AG20443 (cell line): ENCODE measurements around the gene DNAJB6.

Source experiments
- DNase-seq: peaks from one replicate; pipeline ENCODE4 v3.0.0; 2012; ENCODE audit warnings: low spot score, mixed read lengths

Gene DNAJB6

GRCh38 chr7:157396316-157397035 lies 59.7 kb downstream of the DNAJB6 start:
- no peak for DNase-seq

GRCh38 chr7:157397036-157397720 lies 60.4 kb downstream of the DNAJB6 start:
- DNase-seq = no peak

DNA sequence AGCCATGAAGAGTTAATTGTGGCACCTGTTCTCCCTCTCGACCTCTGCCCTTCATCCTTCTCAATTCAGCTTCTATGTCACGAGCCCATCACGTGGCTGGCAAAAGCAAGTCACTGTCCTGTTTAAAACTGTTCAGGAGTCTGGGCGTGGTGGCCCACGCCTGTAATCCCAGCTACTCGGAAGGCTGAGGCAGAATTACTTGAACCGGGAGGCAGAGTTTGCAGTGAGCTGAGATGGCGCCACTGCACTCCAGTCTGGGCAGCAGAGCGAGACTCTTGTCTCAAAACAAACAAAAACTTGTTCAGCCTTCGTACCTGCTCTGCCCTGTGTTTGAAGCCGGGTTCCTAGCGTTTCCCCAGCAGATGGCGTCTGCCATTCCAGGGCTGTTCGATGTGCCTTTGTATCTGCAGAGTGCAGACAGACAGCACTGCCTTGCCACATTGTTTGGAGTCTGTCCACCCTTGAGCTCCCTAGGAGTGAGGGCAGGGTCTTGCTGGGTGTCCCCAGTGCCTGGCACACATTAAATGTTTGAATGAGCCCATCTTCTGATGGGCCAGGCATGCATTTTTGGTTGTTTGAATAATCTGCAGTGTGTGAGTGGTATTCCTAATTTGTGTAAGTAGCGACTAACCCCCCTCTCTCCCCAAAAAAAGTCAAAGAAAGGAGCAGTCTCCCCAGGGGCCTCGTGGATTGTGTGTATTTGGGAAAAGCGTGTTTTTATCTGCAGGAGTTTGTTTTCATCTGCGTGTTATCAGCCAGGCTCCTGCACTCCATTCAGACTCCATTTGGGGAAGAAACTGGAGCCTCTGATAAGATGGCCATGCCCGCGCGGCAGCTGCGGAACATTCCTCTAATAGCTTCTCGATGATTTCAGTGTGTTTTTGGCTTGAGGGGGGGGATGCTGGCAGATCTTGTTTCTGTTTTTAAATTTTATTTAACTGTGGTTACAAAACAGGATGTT lies 61.2 kb downstream of the DNAJB6 start:
- peak; percentile 88 for DNase-seq

DNA sequence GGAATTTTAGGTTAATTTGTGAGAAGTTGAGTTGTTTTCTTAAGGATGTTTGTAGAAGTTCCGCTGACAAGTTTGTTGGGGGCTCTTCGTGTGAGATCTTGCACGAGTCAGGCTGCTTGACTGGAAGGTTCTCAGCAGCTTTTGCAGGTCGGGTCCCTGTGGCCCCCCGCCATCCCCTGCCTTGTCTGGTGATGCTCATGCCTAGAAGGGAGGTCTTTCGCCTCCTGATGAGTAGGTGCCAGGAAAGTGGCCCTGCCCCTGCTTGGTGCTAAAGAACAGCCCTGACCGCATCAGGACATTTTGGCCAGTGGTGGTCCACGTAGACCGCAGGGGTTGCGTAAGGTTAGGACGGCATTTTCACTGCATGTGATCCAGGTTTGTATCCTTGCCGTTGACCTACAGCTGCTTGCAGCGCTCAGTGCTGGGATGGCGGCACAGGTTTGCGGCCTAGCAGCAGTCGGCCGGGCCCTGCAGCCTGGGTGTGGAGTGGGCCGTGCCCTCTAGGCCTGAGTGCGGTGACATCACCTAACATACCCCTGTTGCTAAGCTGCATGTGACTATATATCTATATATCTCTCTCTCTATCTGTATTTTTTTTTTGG lies 62.4 kb downstream of the DNAJB6 start:
- no peak for DNase-seq

- DNase-seq = no peak
These were observed 63.5 kb downstream of the DNAJB6 start for GRCh38 chr7:157400171-157400860.

DNA sequence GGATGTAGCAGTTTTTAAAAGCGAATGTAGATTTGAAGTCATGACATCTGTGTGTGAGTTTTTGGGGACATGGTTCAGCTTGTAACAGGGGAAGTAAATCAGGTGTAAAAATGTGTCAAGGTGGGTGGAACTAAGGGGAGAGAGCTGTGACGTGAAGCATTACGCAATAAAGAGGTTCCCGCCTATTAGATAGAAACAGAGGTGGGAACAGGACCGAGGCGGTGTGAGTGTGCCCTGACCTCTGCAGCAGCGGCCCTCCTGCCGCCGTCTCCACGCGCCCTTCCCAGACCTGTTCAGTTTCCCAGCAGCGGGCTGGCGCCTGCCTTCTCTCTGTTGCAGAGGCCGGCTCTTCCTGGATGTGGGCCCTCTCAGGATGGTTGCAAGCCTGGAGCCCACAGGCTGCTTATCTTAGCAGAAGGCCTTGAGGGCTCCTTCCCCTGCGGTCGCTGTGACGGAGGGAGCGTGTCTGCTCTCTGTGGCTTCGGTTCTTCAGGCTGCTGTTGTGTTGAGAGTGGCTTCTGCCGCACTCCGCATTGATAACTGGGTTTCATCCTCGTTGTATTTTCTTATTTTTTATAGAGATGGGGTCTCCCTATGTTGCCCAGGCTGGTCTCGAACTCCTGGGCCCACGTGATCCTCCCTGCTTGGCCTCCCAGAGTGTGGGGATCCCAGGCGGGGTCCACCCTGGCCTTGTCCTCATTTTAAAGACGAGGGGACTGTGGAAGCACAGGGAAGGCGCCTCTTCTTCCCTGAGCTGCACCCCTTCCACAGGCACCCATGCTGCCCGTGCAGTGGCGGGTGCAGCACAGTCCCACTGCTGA lies 65.0 kb downstream of the DNAJB6 start:
- no peak for DNase-seq

DNA sequence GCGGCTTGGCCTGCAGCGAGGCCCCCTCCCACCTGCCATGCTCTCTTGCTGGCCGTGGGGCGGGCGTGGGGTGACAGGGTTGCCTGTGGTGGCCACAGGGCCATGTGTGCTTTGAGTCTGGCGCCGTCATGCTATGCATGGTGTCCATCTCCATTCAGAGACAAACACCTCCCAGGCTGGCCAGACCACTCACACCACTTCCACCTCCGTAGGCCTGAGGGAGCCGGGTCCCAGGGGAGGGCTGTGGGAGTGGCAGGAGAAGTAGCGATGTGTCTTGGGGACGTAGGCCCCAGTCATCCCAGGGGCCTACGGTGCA lies 65.5 kb downstream of the DNAJB6 start:
- DNase-seq = no peak

GRCh38 chr7:157402911-157403534 lies 66.2 kb downstream of the DNAJB6 start:
- DNase-seq = no peak

DNA sequence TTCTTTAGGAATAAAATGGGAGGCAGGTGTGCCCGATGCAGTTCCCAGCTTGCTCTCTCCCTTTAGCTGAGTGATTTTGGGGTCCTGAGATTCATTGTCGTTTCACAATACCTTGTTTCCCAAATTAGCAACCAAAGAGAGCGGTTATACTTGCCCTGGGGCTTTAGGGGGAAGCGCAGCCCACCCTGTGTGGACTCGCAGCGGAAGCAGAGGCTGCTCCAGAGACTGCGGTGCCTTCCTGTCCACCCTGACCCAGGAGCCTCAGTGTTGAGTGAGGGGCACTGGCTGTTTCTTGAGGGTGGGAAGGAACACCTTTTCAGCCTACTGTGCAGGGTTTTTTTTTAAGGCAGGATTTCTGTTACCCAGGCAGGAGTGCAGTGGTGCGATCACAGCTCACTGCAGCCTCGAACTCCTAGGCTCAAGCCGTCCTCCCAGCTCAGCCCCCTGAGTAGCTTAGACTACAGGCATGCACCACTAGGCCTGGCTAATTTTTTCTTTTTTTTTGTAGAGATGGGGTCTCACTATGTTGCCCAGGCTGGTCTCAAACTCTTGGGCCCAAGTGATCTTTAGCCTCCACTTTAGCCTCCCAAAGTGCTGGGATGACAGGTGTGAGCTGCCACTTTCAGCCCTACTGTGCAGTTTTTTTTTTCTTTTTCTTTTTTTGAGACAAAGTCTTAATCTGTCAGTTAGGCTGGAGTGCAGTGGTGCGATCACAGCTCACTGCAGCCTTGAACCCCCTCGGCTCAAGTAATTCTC lies 67.0 kb downstream of the DNAJB6 start:
- DNase-seq = no peak

DNA sequence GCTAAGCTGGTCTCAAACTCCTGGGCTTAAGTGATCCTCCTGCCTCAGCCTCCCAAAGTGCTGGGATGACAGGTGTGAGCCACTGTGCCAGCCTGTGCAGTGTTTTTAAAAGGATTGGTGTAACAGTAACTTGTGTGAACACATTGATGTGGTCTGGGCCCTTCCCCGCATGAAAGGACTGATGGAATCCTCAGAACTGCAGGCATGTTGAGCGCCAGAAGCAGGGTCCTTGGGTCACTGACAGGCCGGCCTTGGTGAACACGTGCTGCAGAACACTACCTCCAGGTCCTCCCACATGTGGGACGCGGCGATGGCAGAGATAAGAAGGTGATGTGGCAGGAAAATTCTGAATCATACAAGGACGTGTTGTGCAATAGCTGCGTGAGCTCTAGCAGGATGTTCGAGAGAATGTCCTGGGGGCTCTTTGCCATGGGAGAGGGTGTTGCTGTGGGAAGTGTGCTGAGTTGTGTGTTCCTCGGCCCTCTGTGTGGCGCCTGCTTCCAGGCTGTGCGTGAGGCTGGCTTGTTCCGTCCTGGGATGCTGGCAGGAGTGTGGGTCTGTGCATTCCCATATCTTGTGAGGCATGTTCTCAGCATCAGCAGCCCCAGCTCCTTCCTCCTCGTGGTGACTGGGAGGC lies 68.2 kb downstream of the DNAJB6 start:
- DNase-seq = peak; percentile 73

- DNase-seq = no peak
These were observed 68.7 kb downstream of the DNAJB6 start for GRCh38 chr7:157405501-157405900.

- DNase-seq = peak; percentile 53
These were observed 69.4 kb downstream of the DNAJB6 start for GRCh38 chr7:157405914-157406810.

GRCh38 chr7:157406971-157407370 lies 70.2 kb downstream of the DNAJB6 start:
- DNase-seq = no peak

GRCh38 chr7:157407512-157408257 lies 70.9 kb downstream of the DNAJB6 start:
- no peak for DNase-seq

DNA sequence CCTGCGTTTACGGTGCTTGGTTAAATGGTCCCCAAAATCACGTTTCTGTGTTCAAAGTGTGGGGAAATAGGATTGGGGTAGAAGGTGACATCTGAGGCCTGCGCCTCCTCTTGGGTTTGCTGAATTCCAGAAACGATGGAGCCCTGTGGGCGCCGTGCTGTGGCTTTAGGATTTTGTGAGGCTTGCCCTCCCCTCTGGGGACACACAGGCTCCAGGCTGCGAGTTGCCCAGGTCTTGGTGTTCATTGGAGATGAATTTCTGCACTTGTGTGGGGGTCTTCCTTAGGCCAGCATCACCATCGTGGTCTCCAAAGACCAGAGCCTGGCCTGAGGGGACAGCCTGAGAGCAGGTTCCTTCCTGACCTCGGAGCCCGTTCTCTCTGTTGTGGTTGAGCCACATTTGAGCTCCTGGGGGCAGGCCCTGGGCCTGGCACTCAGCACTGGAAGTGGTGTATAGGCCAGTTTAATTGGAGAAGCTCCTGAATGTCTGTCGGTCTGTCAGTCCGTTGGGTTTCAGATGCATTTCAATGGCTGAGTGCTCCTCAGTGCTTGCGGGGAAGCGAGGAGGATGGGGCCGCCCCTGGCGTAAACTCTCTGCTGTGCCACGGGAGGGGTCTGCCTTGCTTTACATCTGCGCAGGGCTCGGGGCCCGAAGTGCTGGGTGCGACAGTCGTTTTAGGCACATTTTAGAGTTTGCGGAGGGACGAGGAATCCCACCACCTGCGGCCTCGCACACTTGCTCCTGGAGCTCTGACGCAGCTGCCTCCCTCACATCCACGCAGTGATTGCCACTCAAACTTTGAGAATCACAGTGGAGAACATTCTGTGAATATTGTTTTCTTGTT lies 71.7 kb downstream of the DNAJB6 start:
- DNase-seq = no peak

GRCh38 chr7:157409149-157409752 lies 72.4 kb downstream of the DNAJB6 start:
- no peak for DNase-seq
